HG03103 (cell line): ENCODE results near the gene R3HDM1.

Experiments used
- ATAC-seq: cut with Tn5 transposase; IDR thresholded peaks from one replicate; pipeline ENCODE4 v1.9.1; 2021; ENCODE audit warnings: low read depth; ENCODE audit not compliant: unreplicated experiment

R3HDM1 gene

GRCh38 chr2:135768863-135769262 is 237.6 kb downstream of the R3HDM1 start:
- no peak for ATAC-seq

- no peak for ATAC-seq
These were observed 242.0 kb downstream of the R3HDM1 start for GRCh38 chr2:135773319-135773718.

GRCh38 chr2:135773917-135774316 is 242.6 kb downstream of the R3HDM1 start:
- ATAC-seq = no peak
